Uterus (tissue), 2 donors: Measurements from ENCODE around the gene ASTN2.

Experiments
- CTCF ChIP-seq, 4 experiments: fragments of 200-600 bp in 2 of 4; fragments of 450-650 bp in 2 of 4; sonication (generic) in 2 of 4; IDR thresholded peaks; one replicate each; pipeline ENCODE4 v1.5.1; 2016 to 2019; ENCODE audit warnings: antibody characterized with exemption in 4 of 4, mild to moderate bottlenecking in 2 of 4, moderate library complexity in 1 of 4
- POLR2A ChIP-seq, 2 donors: fragments of 450-650 bp; IDR thresholded peaks; one replicate each; pipeline ENCODE4 v1.6.1; 2016; ENCODE audit warnings: antibody characterized with exemption in 2 of 2, mild to moderate bottlenecking in 1 of 2, moderate library complexity in 1 of 2

- no peak for TF ChIP-seq CTCF (IDR thresholded peaks at IDR 0.05)
- TF ChIP-seq POLR2A (IDR thresholded peaks at IDR 0.05), result no peak
Measured at GRCh38 chr9:117204971-117205370, 209.9 kb downstream of the ASTN2 start.
